ENCODE data around the gene APBA3. TPM values are rescaled to one million over a fixed set of nuclear protein-coding genes. Genes with fewer than 3 reads are reported as not detected.

APBA3 gene
- total RNA-seq, 2 donors from 2014 or later = 27.5 to 42.2 TPM

- 92 to 96% methylated on average over 16 to 19 of the region's 19 CpGs for WGBS, 2 experiments (ENCODE audit: insufficient coverage in 1 of 2, insufficient read length in 1 of 2)
- peaks cover 10% of the 10 kb centered on the region for H3K27me3 Mint-ChIP-seq (ENCODE audit: insufficient read depth)
- H3K4me1 Mint-ChIP-seq = no peaks in the 10 kb centered on the region
- no peaks in the 10 kb centered on the region for H3K36me3 Mint-ChIP-seq (ENCODE audit: low read depth)
- Histone ChIP-seq H3K4me1 (ENCODE audit: control insufficient read depth, insufficient read depth, low read length) (no peaks in the 10 kb centered on the region), H3K27ac (ENCODE audit: low read depth, low read length) (no peak overlapping the region), H3K27me3 (ENCODE audit: control insufficient read depth, insufficient read depth, low read length, poor library complexity, severe bottlenecking) (peaks cover 5% of the 10 kb centered on the region), H3K9ac (ENCODE audit: extremely low read depth, low read length, poor library complexity, severe bottlenecking) (no peak overlapping the region), H3K9me3 (ENCODE audit: control insufficient read depth, low read length) (no peaks in the 10 kb centered on the region), H3K4me3 (ENCODE audit: low read length) (no peak overlapping the region), H3K36me3 (ENCODE audit: control insufficient read depth, insufficient read depth, low read length) (no peaks in the 10 kb centered on the region)
- no peak overlapping the region for H3K4me3 Mint-ChIP-seq
- H3K27ac Mint-ChIP-seq = no peak overlapping the region
- no peak for TF ChIP-seq CTCF (conservative IDR thresholded peaks at IDR 0.05)
- no peaks in the 10 kb centered on the region for H3K9me3 Mint-ChIP-seq
- peak; percentile 42 for DNase-seq
Observed at GRCh38 chr19:3807131-3807480, 45.6 kb upstream of the APBA3 start.

- Mint-ChIP-seq H3K4me3 (no peak overlapping the region), H3K27me3 (ENCODE audit: insufficient read depth) (peaks cover 22% of the 10 kb centered on the region), H3K9me3 (no peaks in the 10 kb centered on the region), H3K4me1 (no peaks in the 10 kb centered on the region), H3K27ac (no peak overlapping the region), H3K36me3 (ENCODE audit: low read depth) (no peaks in the 10 kb centered on the region)
- H3K9ac ChIP-seq (ENCODE audit: extremely low read depth, low read length, poor library complexity, severe bottlenecking) = no peak overlapping the region
- H3K36me3 ChIP-seq (ENCODE audit: control insufficient read depth, insufficient read depth, low read length) = no peaks in the 10 kb centered on the region
- H3K9me3 ChIP-seq (ENCODE audit: control insufficient read depth, low read length) = no peaks in the 10 kb centered on the region
- peak; percentile 37 for DNase-seq
- H3K4me1 ChIP-seq (ENCODE audit: control insufficient read depth, insufficient read depth, low read length) = no peaks in the 10 kb centered on the region
- no peak overlapping the region for H3K4me3 ChIP-seq (ENCODE audit: low read length)
- H3K27ac ChIP-seq (ENCODE audit: low read depth, low read length) = no peak overlapping the region
- 91 to 94% methylated on average over 18 to 29 of the region's 29 CpGs for WGBS, 2 experiments (ENCODE audit: insufficient coverage in 1 of 2, insufficient read length in 1 of 2)
- no peak for TF ChIP-seq CTCF (conservative IDR thresholded peaks at IDR 0.05)
- peaks cover 18% of the 10 kb centered on the region for H3K27me3 ChIP-seq (ENCODE audit: control insufficient read depth, insufficient read depth, low read length, poor library complexity, severe bottlenecking)
Observed at GRCh38 chr19:3805859-3806258, 44.4 kb upstream of the APBA3 start.

GRCh38 chr19:3804429-3804828, 42.9 kb upstream of the APBA3 start:
- H3K4me3 Mint-ChIP-seq = no peak overlapping the region
- no peak overlapping the region for H3K27ac Mint-ChIP-seq

More at GRCh38 chr19:3804429-3804828, 42.9 kb upstream of the APBA3 start:
- TF ChIP-seq CTCF (conservative IDR thresholded peaks at IDR 0.05) = no peak
- Histone ChIP-seq H3K4me1 (ENCODE audit: control insufficient read depth, insufficient read depth, low read length) (no peaks in the 10 kb centered on the region), H3K27me3 (ENCODE audit: control insufficient read depth, insufficient read depth, low read length, poor library complexity, severe bottlenecking) (peaks cover 30% of the 10 kb centered on the region), H3K9me3 (ENCODE audit: control insufficient read depth, low read length) (no peaks in the 10 kb centered on the region), H3K4me3 (ENCODE audit: low read length) (no peak overlapping the region), H3K9ac (ENCODE audit: extremely low read depth, low read length, poor library complexity, severe bottlenecking) (no peak overlapping the region), H3K27ac (ENCODE audit: low read depth, low read length) (no peak overlapping the region), H3K36me3 (ENCODE audit: control insufficient read depth, insufficient read depth, low read length) (no peaks in the 10 kb centered on the region)
- Mint-ChIP-seq H3K4me1 (no peaks in the 10 kb centered on the region), H3K9me3 (no peaks in the 10 kb centered on the region), H3K27me3 (ENCODE audit: insufficient read depth) (peaks cover 30% of the 10 kb centered on the region), H3K36me3 (ENCODE audit: low read depth) (no peaks in the 10 kb centered on the region)
- no peak for DNase-seq
- 91 to 92% methylated on average over 6 to 13 of the region's 13 CpGs for WGBS, 2 experiments (ENCODE audit: insufficient coverage in 1 of 2, insufficient read length in 1 of 2)
